HG02763 (cell line): Measurements from ENCODE around the gene P3H2.

Experiments
- ATAC-seq: cut with Tn5 transposase; IDR thresholded peaks from one replicate; pipeline ENCODE4 v1.9.1; 2021; ENCODE audit warnings: mild to moderate bottlenecking, moderate library complexity; ENCODE audit not compliant: unreplicated experiment

P3H2 gene

DNA sequence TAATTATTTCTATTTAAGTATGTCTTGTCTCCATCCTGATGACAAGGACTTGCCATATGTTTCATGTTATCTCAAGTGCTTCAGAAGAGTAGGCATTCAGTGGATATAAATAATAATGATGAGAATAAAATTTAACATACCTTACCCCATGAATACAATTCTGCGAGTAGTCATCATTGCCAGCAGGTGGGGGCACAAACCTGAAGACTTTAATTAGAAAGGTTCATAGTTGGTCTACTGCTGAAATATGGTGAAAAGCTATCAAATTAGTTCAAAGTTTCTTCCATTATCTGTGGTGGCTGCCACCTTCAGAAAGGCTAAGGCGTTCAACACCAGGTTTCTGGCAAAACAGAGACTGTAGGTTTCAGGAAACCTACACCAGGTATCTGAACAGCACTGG is 100.9 kb downstream of the P3H2 start:
- no peak for ATAC-seq

DNA sequence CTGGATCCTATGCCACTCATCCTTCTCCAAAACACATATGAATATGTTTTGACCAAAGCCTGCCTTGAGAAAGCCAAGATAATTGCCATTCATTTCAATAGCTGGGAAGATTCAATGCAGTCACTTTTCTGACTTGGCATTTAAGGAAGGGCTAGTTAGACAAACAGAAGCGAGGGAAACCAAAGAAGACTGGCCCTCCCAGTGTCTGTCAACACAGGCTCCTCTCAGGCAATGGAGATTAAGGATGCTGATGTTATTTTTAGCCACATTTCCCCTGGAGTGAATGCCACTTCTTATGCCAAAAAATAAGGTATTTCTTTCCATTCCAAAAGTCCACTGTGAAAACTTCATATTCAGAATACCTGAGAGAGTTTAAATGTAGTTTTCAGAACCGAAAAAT is 101.7 kb downstream of the P3H2 start:
- no peak for ATAC-seq

DNA sequence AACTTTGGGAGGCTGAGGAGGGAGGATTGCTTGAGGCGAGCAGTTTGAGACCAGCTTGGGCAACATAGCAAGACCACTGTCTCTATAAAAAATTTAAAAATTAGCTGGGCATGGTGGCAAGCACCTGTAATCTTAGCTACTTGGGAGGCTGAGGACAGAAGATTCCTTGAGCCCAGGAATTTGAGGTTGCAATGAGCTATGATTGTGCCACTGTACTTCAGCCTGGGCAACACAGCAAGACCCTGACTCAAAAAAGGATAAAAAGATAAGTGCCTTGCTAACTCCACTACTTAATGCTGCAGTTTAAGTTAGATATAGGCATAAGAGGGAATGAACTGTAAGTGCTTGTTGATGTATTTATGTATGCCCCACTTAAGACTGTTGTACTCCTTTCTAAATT is 102.2 kb downstream of the P3H2 start:
- ATAC-seq: no peak

DNA sequence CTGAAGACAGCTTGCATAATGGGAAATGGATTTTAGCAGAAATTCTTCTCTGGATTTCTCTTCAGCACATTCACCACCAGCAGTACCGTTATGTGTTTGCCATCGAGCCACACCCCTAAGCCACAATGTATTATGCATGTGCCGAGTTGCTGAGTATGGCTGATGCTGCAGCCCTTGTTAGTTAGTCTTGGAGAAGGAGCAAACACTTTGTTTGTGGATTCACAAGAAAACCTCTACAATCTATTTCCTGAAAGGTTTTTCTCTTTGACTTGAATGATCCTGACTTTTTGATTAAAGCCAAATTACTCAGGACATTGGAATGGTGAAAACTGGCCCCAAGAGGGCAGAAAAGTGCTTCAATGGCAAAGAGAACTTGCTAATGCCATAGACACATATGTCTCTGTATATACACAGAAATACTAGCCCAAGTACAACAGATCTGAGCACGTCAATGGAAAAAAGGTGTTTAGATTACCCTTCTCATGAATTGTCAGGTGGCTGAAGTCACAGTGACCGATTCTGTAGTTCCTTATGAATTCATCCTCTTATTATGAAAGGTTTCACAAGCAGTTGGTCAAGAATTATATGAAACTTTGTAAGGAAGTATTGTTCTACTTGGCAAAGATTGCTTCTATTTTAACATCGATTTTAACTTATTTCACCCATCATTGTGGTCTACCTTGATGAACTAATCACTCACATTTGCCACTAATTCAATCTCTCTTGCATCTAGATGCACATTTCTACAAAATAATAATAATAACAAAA is 103.0 kb downstream of the P3H2 start:
- ATAC-seq: no peak

GRCh38 chr3:190016966-190017365 is 103.7 kb downstream of the P3H2 start:
- ATAC-seq: no peak

DNA sequence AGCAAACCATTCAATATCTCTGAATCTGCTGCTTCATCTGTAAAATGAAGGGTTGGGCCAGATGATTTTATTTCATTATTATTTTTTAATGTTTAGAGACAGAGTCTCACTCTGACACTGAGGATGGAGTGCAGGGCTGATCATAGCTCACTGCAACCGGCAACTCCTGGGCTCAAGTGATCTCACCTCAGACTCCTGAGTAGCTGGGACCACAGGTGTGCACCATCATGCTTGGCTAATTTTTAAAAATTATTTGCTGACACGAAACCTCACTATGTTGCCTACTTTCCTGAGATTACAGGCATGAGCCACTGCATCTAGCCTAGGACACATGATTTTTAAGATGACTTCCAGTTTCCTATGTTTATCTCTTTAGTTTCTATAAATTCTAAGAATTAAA is 105.8 kb downstream of the P3H2 start:
- ATAC-seq: no peak

DNA sequence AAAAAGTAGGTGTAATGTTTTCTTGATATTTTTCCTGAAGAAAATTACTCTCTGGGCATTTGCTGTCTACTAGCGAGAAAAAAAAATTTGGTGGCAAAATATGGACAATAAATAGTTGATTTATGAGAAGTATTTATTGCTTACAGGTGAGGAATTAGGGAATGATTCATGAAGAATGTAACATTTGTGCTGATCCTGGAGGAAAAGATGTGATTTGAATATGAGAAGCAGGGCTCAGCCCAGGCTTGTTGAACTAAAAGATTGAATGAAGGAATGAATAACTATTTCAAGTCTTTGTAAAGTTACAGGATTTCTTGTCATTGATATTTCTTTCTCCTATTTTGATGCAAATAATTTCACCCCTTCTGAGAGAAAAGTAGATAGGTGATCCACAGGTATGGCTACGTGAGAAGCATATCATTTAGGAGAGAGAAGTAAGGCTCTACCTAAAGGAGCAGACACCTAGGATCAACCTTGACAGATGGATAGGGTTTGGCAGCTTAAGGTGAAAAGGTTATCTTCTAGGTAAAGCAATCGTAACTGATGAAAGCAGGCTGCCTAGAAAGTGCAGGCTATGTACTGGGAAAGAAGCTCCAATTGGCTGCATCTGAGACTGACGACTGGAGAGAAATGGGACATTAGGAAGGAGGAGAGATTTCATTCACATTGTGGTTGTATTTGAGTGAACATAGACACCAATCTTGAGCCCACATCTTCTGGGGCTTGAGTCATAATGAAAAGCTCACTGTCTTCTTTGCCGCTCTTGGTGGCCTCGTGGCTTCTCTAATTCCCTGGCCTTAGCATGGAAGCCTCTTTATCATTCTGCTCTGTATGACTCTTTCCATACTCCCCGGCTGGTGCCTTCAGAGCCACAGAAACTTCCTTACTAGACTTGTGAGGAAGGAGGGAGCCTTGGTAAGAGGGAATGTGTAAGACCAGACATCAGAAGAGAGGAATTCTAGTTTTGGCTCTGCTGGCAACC is 106.5 kb downstream of the P3H2 start:
- ATAC-seq: no peak

GRCh38 chr3:190012784-190013183 is 107.9 kb downstream of the P3H2 start:
- ATAC-seq: no peak

DNA sequence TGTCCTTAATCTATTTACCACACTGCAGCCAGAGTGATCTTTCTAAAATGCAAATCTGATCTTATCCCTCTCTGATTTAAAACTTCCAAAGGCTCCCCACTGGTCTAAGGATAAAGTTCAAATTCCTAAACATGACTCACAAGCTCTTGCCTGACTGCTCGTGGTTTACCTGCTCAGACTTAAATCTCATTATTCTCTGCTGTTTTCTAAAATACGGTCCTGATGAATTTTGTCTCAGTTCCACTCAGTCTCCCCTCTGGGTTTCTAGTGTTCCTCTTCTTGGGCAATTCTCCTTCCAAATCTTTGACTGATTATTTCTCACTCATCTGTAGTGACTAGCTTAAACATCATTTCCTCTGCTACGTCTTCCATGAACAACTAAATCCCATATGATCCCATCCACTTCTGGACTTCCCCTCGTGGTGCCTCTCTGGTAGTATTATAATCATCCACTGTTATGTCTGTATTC is 108.3 kb downstream of the P3H2 start:
- ATAC-seq: no peak

- ATAC-seq: no peak
Measured at GRCh38 chr3:190010486-190010885, 110.2 kb downstream of the P3H2 start.

- no peak for ATAC-seq
Measured at GRCh38 chr3:190009614-190010013, 111.1 kb downstream of the P3H2 start.

DNA sequence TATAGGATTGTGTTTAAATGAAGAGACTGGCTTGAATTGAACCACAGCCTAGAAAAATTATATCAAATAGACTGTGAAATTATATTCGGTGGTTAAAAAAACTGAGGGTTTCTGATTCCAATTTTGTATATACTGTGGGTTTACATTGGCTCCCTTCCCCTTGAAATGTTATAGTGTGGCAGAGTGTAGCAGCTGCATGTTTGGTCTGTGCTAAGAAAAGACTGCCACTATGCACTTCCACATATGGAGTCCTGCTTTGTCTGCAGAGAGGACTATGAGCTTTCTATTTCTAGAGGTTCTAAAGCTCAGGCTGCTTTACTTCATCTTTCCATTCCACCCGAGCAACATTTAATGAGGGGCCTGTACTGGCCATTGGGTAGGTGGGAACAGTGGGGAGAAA is 112.3 kb downstream of the P3H2 start:
- no peak for ATAC-seq

DNA sequence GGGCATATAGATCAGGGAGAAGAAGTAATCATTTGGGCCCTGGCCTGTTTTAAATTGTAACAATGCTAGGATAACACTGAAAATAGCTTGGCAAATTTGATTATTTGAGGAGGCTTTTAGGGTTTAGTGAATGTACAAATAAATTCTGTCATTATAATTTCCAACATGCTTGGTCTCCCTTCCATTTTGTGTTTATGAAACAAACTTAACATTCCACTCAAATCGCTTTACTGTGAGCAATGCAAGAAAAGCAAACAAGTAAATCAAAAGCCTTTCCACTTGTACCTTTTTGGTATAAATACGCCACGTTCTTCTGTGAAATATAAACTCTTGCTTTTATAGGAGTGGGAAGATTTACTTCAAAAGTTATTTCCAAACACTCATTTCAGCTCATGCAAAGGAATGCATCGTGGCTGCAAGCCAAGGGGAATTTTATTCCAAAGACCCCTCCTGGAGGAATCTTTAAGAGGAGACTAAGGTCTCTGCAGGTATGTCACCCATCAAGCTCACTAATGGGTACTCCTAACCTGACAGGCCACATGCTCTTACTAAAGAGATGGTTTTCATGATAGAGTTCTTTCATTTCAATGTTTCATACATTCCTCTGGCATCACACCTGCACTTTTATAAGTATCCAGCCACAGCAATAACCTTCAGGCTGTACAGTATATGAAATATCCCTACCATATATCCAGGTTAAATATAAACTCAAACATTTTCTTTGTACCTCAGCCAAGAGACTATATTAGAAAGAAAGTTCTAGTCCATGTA is 115.2 kb downstream of the P3H2 start:
- ATAC-seq: no peak

- no peak for ATAC-seq
Measured at GRCh38 chr3:190004656-190005055, 116.0 kb downstream of the P3H2 start.

- no peak for ATAC-seq
Measured at GRCh38 chr3:190003681-190004123, 117.0 kb downstream of the P3H2 start.

GRCh38 chr3:190003068-190003467 is 117.6 kb downstream of the P3H2 start:
- no peak for ATAC-seq

GRCh38 chr3:190001426-190001825 is 119.3 kb downstream of the P3H2 start:
- no peak for ATAC-seq

GRCh38 chr3:190000861-190001196 is 119.9 kb downstream of the P3H2 start:
- ATAC-seq: no peak

DNA sequence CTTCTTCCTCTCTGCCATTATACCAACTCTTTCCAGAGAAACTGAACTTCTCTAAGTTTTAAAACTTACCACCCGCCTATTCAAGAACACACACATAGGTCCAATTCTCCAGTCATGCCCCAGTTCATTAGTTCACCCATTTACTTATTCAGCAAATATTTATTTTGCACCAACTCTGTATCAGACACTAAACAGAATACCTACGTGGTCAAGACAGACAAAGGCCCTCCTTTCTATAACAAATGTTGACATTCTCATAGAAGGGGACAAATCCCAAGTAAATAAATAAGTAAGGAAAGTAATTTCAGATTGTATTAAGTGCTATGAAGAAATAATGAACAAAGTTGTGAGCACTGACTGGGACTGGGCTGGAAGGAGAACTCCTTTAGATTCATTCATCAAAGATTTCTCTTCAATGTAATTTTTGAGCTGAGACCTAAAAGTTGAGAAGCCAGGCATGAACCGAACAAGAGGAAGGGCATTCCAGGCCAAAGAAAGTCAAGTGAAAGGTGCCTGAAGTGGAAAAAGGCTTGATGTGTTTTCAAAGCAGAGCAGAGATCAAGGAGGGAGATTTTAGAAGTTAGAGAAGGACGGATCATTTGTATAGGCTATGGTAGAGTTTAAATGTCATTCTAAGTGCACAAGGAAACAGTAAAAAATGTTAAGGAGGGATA is 120.4 kb downstream of the P3H2 start:
- no peak for ATAC-seq

GRCh38 chr3:189999718-190000117 is 121.0 kb downstream of the P3H2 start:
- no peak for ATAC-seq

DNA sequence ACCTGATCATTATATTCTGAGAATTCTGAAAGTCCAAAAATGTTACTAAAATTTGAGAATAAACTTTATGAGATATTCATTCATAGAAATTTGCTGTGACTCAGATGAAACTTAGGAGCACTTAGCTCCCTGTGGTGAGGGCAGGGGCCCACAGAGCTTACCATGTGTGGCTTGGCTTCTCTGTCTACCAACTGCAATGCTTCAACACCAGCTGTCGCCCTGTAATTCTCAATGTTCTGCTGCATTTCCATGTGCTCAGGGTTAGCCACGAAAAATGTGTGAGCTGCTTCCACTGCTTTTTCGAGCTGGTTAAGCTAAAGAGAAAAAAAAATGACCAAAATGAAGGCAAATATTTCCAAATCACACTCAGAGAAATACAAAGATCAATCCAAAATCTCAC is 125.6 kb downstream of the P3H2 start:
- ATAC-seq: no peak
